Tibial nerve (tissue), 4 donors: Measurements from ENCODE around the gene HIKESHI.

Experiments used
- EP300 ChIP-seq, 2 donors: sonication (generic); formaldehyde crosslinking; IDR thresholded peaks; one replicate each; pipeline ENCODE4 v1.6.1; 2017; ENCODE audit warnings: antibody characterized with exemption in 2 of 2, mild to moderate bottlenecking in 1 of 2
- POLR2A ChIP-seq, 2 donors: fragments of 450-650 bp; IDR thresholded peaks; one replicate each; pipeline ENCODE4 v1.6.1; 2017; ENCODE audit warnings: antibody characterized with exemption in 2 of 2, mild to moderate bottlenecking in 2 of 2, moderate library complexity in 2 of 2
- TF ChIP-seq, protein P1 (sequence below), 5 experiments: fragments of 200-600 bp in 3 of 5; fragments of 450-650 bp in 2 of 5; sonication (generic) in 3 of 5; IDR thresholded peaks; one replicate each; pipeline ENCODE4 v1.5.1; 2016 to 2019; ENCODE audit warnings: antibody characterized with exemption in 5 of 5, mild to moderate bottlenecking in 3 of 5, moderate library complexity in 2 of 5

GRCh38 chr11:86265194-86265593, 36.8 kb upstream of the HIKESHI start:
- TF ChIP-seq, protein P1, sequence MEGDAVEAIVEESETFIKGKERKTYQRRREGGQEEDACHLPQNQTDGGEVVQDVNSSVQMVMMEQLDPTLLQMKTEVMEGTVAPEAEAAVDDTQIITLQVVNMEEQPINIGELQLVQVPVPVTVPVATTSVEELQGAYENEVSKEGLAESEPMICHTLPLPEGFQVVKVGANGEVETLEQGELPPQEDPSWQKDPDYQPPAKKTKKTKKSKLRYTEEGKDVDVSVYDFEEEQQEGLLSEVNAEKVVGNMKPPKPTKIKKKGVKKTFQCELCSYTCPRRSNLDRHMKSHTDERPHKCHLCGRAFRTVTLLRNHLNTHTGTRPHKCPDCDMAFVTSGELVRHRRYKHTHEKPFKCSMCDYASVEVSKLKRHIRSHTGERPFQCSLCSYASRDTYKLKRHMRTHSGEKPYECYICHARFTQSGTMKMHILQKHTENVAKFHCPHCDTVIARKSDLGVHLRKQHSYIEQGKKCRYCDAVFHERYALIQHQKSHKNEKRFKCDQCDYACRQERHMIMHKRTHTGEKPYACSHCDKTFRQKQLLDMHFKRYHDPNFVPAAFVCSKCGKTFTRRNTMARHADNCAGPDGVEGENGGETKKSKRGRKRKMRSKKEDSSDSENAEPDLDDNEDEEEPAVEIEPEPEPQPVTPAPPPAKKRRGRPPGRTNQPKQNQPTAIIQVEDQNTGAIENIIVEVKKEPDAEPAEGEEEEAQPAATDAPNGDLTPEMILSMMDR (IDR thresholded peaks at IDR 0.05), result no peak
- no peak for TF ChIP-seq POLR2A (IDR thresholded peaks at IDR 0.05)
- no peak for TF ChIP-seq EP300 (IDR thresholded peaks at IDR 0.05)
